HepG2 (cell line): ENCODE results near the gene TMEM87A. TPM values are rescaled to one million over a fixed set of nuclear protein-coding genes. Genes with fewer than 3 reads are reported as not detected.

ENCODE experiments used
- ARNT ChIP-seq: fragments of 450-650 bp; IDR thresholded peaks from 2 replicates; pipeline ENCODE4 v1.6.1; 2017
- BORCS8-MEF2B ChIP-seq: sonication (generic); formaldehyde crosslinking; IDR thresholded peaks from 2 replicates; pipeline ENCODE4 v1.8.0; 2022; ENCODE audit warnings: mild to moderate bottlenecking, missing genetic modification reagents
- BRD4 ChIP-seq: sonication (generic); formaldehyde crosslinking; IDR thresholded peaks from 2 replicates; pipeline ENCODE4 v1.4.0; 2020; ENCODE audit warnings: missing genetic modification reagents
- FIP1L1 ChIP-seq: fragments of 200-400 bp; formaldehyde crosslinking; IDR thresholded peaks from 2 replicates; pipeline ENCODE4 v1.6.1; 2018; ENCODE audit warnings: low read depth, mild to moderate bottlenecking, low read length, moderate library complexity, borderline replicate concordance; ENCODE audit not compliant: insufficient read depth
- FOXO1 ChIP-seq: sonication (generic); formaldehyde crosslinking; IDR thresholded peaks from 2 replicates; pipeline ENCODE4 v1.4.0; 2020; ENCODE audit warnings: missing genetic modification reagents
- KLF12 ChIP-seq: sonication (generic); formaldehyde crosslinking; IDR thresholded peaks from 2 replicates; pipeline ENCODE4 v1.4.0; 2020; ENCODE audit warnings: missing genetic modification reagents, borderline replicate concordance
- PCBP2 ChIP-seq: fragments of 200-400 bp; formaldehyde crosslinking; optimal IDR thresholded peaks from 2 replicates; pipeline ENCODE3; 2018; ENCODE audit warnings: low read length, low read depth; ENCODE audit not compliant: poor library complexity, severe bottlenecking
- ZMAT3 ChIP-seq: sonication (generic); formaldehyde crosslinking; conservative IDR thresholded peaks from 2 replicates; pipeline ENCODE4 v1.7.0; 2021; ENCODE audit warnings: missing genetic modification reagents
- ZNF12 ChIP-seq: sonication (generic); formaldehyde crosslinking; IDR thresholded peaks from 2 replicates; pipeline ENCODE4 v1.5.0; 2020; ENCODE audit warnings: missing genetic modification reagents
- ZNF256 ChIP-seq: sonication (generic); formaldehyde crosslinking; conservative IDR thresholded peaks from 2 replicates; pipeline ENCODE4 v1.4.0; 2020; ENCODE audit warnings: missing genetic modification reagents
- ZNF317 ChIP-seq: sonication (generic); formaldehyde crosslinking; IDR thresholded peaks from 2 replicates; pipeline ENCODE4 v1.5.0; 2020; ENCODE audit warnings: mild to moderate bottlenecking, missing genetic modification reagents
- ZNF451 ChIP-seq: sonication (generic); formaldehyde crosslinking; IDR thresholded peaks from 2 replicates; pipeline ENCODE4 v1.5.0; 2020; ENCODE audit warnings: mild to moderate bottlenecking, missing genetic modification reagents
- ZNF670 ChIP-seq: sonication (generic); formaldehyde crosslinking; IDR thresholded peaks from 2 replicates; pipeline ENCODE4 v1.8.0; 2022; ENCODE audit warnings: mild to moderate bottlenecking, missing genetic modification reagents, borderline replicate concordance
- polyA plus RNA-seq, 8 experiments: library from polyadenylated mRNA; depleted of rRNA in 3 of 8; stranded (reverse) in 7 of 8; unstranded in 1 of 8; fragments of >200 nt; fragmentation: Illumina TruSeq in 4 of 8; extraction: Trizol in 4 of 8; gene quantifications; 2 replicates each; pipeline versions ENCODE4 v1.2.1 to v1.2.3, GENCODE V29; 2011 to 2016; ENCODE audit warnings: low read depth in 4 of 8, missing spikeins in 1 of 8, mixed read lengths in 1 of 8; ENCODE audit not compliant: insufficient read depth in 1 of 8
- total RNA-seq, 5 experiments: library from RNA; depleted of rRNA; stranded (reverse); fragments of >200 nt; fragmentation: Illumina TruSeq; extraction: Trizol; gene quantifications; 2 replicates each; pipeline ENCODE4 v1.2.3, GENCODE V29; 2016; ENCODE audit warnings: low read depth in 1 of 5
- TF ChIP-seq, protein P1 (sequence below): sonication (generic); formaldehyde crosslinking; IDR thresholded peaks from 2 replicates; pipeline ENCODE4 v1.8.1; 2023; ENCODE audit warnings: mild to moderate bottlenecking, inconsistent platforms, moderate library complexity, missing genetic modification reagents, borderline replicate concordance
- TF ChIP-seq, protein P2 (sequence below): sonication (generic); formaldehyde crosslinking; IDR thresholded peaks from 2 replicates; pipeline ENCODE4 v1.9.0; 2021; ENCODE audit warnings: missing genetic modification reagents, borderline replicate concordance
- TF ChIP-seq, protein P3 (sequence below): sonication (generic); formaldehyde crosslinking; IDR thresholded peaks from 2 replicates; pipeline ENCODE4 v1.5.0; 2020; ENCODE audit warnings: missing genetic modification reagents
- TF ChIP-seq, protein P4 (sequence below): sonication (generic); formaldehyde crosslinking; IDR thresholded peaks from 2 replicates; pipeline ENCODE4 v1.4.0; 2020; ENCODE audit warnings: missing genetic modification reagents

Gene TMEM87A
- total and polyA plus RNA-seq, 2 of the 13 experiments (the other 11 are each of a cell fraction or from before 2014, with no cell fraction given) = 20.2 to 42.8 TPM

DNA sequence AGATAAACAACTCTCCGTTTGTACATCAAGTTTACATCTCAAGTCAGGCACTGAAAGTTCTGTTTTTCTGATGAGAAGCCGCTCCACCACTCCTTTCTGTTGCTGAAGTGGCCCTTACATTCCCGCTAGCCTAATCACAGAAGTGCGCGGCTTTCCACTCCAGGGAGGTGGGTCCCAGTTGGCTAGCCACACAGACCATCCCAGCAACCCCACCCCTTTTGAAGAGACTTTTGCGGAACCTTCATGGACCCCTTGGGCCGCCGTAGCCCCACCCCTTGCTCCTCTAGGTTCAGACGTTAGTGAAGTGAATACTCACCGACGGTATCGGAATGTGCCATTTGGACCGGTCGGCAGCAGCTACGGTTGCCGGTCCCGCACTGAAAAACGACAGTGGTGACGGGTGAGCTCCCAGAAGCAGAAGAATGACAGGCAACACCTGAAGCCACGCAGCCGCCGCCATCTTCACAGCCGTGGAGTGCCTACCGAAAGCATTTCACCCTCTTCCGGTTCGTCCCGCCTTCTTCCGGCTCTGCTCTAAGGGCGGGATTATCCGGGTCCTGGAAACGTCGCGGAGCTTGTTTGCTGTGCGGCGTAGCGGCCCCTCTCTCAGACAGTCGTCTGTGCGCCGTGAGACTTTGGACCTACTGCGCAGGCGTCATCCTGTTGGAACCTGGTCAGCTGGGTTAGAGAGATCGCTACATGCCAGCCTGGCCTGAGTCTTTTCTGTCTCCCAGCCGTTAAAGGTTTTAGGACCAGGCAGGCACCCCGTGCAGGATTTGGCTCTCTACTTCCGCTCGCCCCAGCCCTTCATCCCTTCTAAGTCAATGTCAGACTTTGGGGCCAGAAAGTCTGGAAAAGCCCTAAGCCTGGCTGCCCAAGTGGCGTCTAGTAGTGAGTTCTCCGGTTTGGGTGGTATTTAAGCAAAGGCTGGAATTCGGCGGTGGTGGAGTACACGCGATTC lies at the start of gene TMEM87A, which contains the start of gene GANC (continued):
- TF ChIP-seq ZNF451 (no peak), ZNF670 (CRISPR knock-in tag) (no peak), BRD4 (CRISPR knock-in tag) (peak; percentile 86; the same call in 1 of the 2 replicates), FOXO1 (no peak), BORCS8-MEF2B (CRISPR knock-in tag) (peak; percentile 81; the same call in 1 of the 2 replicates), FIP1L1 (no peak), PCBP2 (no peak), ZMAT3 (0 out of 2 replicates have a peak, but pooled peaks have one; percentile 50), ZNF317 (CRISPR knock-in tag) (peak; percentile 89), ZNF256 (CRISPR knock-in tag) (no peak; the same call in 1 of the 2 replicates), ZNF12 (CRISPR knock-in tag) (peak; percentile 13; the same call in 1 of the 2 replicates), ARNT (no peak), KLF12 (CRISPR knock-in tag) (peak; percentile 83)
- TF ChIP-seq, protein P1, sequence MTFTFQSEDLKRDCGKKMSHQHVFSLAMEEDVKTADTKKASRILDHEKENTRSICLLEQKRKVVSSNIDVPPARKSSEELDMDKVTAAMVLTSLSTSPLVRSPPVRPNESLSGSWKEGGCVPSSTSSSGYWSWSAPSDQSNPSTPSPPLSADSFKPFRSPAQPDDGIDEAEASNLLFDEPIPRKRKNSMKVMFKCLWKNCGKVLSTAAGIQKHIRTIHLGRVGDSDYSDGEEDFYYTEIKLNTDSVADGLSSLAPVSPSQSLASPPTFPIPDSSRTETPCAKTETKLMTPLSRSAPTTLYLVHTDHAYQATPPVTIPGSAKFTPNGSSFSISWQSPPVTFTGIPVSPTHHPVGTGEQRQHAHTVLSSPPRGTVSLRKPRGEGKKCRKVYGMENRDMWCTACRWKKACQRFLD (CRISPR knock-in tag) = 0 out of 2 replicates have a peak, but pooled peaks have one; percentile 49
- TF ChIP-seq, protein P2, sequence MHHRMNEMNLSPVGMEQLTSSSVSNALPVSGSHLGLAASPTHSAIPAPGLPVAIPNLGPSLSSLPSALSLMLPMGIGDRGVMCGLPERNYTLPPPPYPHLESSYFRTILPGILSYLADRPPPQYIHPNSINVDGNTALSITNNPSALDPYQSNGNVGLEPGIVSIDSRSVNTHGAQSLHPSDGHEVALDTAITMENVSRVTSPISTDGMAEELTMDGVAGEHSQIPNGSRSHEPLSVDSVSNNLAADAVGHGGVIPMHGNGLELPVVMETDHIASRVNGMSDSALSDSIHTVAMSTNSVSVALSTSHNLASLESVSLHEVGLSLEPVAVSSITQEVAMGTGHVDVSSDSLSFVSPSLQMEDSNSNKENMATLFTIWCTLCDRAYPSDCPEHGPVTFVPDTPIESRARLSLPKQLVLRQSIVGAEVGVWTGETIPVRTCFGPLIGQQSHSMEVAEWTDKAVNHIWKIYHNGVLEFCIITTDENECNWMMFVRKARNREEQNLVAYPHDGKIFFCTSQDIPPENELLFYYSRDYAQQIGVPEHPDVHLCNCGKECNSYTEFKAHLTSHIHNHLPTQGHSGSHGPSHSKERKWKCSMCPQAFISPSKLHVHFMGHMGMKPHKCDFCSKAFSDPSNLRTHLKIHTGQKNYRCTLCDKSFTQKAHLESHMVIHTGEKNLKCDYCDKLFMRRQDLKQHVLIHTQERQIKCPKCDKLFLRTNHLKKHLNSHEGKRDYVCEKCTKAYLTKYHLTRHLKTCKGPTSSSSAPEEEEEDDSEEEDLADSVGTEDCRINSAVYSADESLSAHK = no peak
- TF ChIP-seq, protein P3, sequence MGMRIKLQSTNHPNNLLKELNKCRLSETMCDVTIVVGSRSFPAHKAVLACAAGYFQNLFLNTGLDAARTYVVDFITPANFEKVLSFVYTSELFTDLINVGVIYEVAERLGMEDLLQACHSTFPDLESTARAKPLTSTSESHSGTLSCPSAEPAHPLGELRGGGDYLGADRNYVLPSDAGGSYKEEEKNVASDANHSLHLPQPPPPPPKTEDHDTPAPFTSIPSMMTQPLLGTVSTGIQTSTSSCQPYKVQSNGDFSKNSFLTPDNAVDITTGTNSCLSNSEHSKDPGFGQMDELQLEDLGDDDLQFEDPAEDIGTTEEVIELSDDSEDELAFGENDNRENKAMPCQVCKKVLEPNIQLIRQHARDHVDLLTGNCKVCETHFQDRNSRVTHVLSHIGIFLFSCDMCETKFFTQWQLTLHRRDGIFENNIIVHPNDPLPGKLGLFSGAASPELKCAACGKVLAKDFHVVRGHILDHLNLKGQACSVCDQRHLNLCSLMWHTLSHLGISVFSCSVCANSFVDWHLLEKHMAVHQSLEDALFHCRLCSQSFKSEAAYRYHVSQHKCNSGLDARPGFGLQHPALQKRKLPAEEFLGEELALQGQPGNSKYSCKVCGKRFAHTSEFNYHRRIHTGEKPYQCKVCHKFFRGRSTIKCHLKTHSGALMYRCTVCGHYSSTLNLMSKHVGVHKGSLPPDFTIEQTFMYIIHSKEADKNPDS (CRISPR knock-in tag) = no peak
- TF ChIP-seq, protein P4, sequence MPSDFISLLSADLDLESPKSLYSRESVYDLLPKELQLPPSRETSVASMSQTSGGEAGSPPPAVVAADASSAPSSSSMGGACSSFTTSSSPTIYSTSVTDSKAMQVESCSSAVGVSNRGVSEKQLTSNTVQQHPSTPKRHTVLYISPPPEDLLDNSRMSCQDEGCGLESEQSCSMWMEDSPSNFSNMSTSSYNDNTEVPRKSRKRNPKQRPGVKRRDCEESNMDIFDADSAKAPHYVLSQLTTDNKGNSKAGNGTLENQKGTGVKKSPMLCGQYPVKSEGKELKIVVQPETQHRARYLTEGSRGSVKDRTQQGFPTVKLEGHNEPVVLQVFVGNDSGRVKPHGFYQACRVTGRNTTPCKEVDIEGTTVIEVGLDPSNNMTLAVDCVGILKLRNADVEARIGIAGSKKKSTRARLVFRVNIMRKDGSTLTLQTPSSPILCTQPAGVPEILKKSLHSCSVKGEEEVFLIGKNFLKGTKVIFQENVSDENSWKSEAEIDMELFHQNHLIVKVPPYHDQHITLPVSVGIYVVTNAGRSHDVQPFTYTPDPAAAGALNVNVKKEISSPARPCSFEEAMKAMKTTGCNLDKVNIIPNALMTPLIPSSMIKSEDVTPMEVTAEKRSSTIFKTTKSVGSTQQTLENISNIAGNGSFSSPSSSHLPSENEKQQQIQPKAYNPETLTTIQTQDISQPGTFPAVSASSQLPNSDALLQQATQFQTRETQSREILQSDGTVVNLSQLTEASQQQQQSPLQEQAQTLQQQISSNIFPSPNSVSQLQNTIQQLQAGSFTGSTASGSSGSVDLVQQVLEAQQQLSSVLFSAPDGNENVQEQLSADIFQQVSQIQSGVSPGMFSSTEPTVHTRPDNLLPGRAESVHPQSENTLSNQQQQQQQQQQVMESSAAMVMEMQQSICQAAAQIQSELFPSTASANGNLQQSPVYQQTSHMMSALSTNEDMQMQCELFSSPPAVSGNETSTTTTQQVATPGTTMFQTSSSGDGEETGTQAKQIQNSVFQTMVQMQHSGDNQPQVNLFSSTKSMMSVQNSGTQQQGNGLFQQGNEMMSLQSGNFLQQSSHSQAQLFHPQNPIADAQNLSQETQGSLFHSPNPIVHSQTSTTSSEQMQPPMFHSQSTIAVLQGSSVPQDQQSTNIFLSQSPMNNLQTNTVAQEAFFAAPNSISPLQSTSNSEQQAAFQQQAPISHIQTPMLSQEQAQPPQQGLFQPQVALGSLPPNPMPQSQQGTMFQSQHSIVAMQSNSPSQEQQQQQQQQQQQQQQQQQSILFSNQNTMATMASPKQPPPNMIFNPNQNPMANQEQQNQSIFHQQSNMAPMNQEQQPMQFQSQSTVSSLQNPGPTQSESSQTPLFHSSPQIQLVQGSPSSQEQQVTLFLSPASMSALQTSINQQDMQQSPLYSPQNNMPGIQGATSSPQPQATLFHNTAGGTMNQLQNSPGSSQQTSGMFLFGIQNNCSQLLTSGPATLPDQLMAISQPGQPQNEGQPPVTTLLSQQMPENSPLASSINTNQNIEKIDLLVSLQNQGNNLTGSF (CRISPR knock-in tag) = 0 out of 2 replicates have a peak, but pooled peaks have one; percentile 66
